Mesendoderm (in vitro differentiated cells): Measurements from ENCODE around the gene CAPN12.

Experiments used
- DNase-seq: peaks from one replicate; pipeline ENCODE4 v3.0.0; 2013
- H2AK5ac ChIP-seq: 2 replicates; pipeline ENCODE4 v1.6.1; 2013; ENCODE audit warnings: low read length, inconsistent platforms
- H2BK120ac ChIP-seq: 2 replicates; pipeline ENCODE4 v1.6.1; 2013; ENCODE audit warnings: low read depth, mild to moderate bottlenecking, low read length, moderate library complexity, mixed read lengths
- H2BK15ac ChIP-seq: replicated peaks from 2 replicates; pipeline ENCODE4 v1.6.1; 2013; ENCODE audit warnings: low read depth, mild to moderate bottlenecking, moderate library complexity
- H2BK5ac ChIP-seq: 2 replicates; pipeline ENCODE4 v1.6.1; 2013; ENCODE audit warnings: low read length, inconsistent platforms
- H3K18ac ChIP-seq: 2 replicates; pipeline ENCODE4 v1.6.1; 2013; ENCODE audit warnings: mild to moderate bottlenecking, low read length, mixed read lengths
- H3K23ac ChIP-seq: one replicate; pipeline ENCODE4 v1.6.1; 2013; ENCODE audit warnings: low read length
- H3K27ac ChIP-seq: 2 replicates; pipeline ENCODE4 v1.5.1; 2013; ENCODE audit warnings: low read depth, mild to moderate bottlenecking, inconsistent platforms, low read length, moderate library complexity
- H3K27me3 ChIP-seq: 2 replicates; pipeline ENCODE4 v1.6.1; 2013; ENCODE audit warnings: low read length, control low read depth, mild to moderate bottlenecking, inconsistent platforms; ENCODE audit not compliant: insufficient read depth, poor library complexity
- H3K36me3 ChIP-seq: 2 replicates; pipeline ENCODE4 v1.6.1; 2013; ENCODE audit warnings: low read length, inconsistent platforms; ENCODE audit not compliant: control insufficient read depth, insufficient read depth
- H3K4ac ChIP-seq: one replicate; pipeline ENCODE4 v1.6.1; 2013; ENCODE audit warnings: low read depth, mild to moderate bottlenecking, low read length, moderate library complexity
- H3K4me1 ChIP-seq: 2 replicates; pipeline ENCODE4 v1.6.1; 2013; ENCODE audit warnings: low read depth, low read length, inconsistent platforms; ENCODE audit not compliant: control insufficient read depth
- H3K4me2 ChIP-seq: 2 replicates; pipeline ENCODE4 v1.6.1; 2013; ENCODE audit warnings: low read length
- H3K4me3 ChIP-seq: 2 replicates; pipeline ENCODE4 v1.5.1; 2013; ENCODE audit warnings: mild to moderate bottlenecking, low read length
- H3K56ac ChIP-seq: one replicate; pipeline ENCODE4 v1.6.1; 2013; ENCODE audit warnings: low read length
- H3K79me1 ChIP-seq: 2 replicates; pipeline ENCODE4 v1.6.1; 2013; ENCODE audit warnings: low read length, inconsistent platforms
- H3K79me2 ChIP-seq: 2 replicates; pipeline ENCODE4 v1.6.1; 2013; ENCODE audit warnings: mild to moderate bottlenecking, low read length; ENCODE audit not compliant: control insufficient read depth, insufficient read depth
- H3K9ac ChIP-seq: 2 replicates; pipeline ENCODE4 v1.6.1; 2013; ENCODE audit warnings: low read length, inconsistent platforms
- H4K5ac ChIP-seq: one replicate; pipeline ENCODE4 v1.6.1; 2013; ENCODE audit warnings: low read length
- H4K8ac ChIP-seq: one replicate; pipeline ENCODE4 v1.6.1; 2013; ENCODE audit warnings: low read depth, mild to moderate bottlenecking, control low read depth, low read length, moderate library complexity
- WGBS: extraction: QIAGEN DNeasy Blood & Tissue Kit; methylation state at CpG from one replicate; pipeline ENCODE4 v1.1.7; 2013; ENCODE audit warnings: low lambda C conversion rate, missing lambda C conversion rate; ENCODE audit not compliant: insufficient coverage; ENCODE audit errors: extremely low coverage; 5-methylcytosine and 5-hydroxymethylcytosine counted together

The CAPN12 gene

DNA sequence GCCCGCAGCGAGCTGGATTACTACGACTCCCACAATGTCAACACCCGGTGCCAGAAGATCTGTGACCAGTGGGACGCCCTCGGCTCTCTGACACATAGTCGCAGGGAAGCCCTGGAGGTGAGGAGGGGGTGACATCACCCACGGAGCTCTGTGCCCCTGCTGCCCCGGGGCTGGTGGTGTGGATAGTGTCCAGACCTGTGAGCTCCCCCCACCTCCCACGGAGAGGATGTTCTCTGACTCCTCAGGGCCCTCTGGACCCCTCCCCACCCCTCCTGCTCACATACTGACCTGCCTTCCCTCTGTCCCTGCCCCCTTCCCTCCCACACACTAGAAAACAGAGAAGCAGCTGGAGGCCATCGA, 20.7 kb downstream of the CAPN12 start:
- no peak overlapping the region for H3K4me3 ChIP-seq
- no peak overlapping the region for H2BK120ac ChIP-seq
- H4K8ac ChIP-seq, result no peak overlapping the region
- no peaks in the 10 kb centered on the region for H3K27me3 ChIP-seq
- H3K79me2 ChIP-seq, result no peaks in the 10 kb centered on the region
- peaks cover 28% of the 10 kb centered on the region for H3K36me3 ChIP-seq
- H2BK5ac ChIP-seq, result no peak overlapping the region
- no peak overlapping the region for H2AK5ac ChIP-seq
- no peak overlapping the region for H3K27ac ChIP-seq
- H3K18ac ChIP-seq, result no peak overlapping the region
- H3K23ac ChIP-seq, result no peak overlapping the region
- H3K79me1 ChIP-seq, result no peaks in the 10 kb centered on the region
- H3K4me2 ChIP-seq, result no peak overlapping the region
- no peak overlapping the region for H2BK15ac ChIP-seq
- H3K56ac ChIP-seq, result no peak overlapping the region
- no peak overlapping the region for H4K5ac ChIP-seq
- no peaks in the 10 kb centered on the region for H3K4me1 ChIP-seq
- DNase-seq, result no peak
- no CpG with 5 or more reads among the region's 11 CpGs for WGBS
- H3K4ac ChIP-seq, result no peak overlapping the region
- H3K9ac ChIP-seq, result no peak overlapping the region

DNA sequence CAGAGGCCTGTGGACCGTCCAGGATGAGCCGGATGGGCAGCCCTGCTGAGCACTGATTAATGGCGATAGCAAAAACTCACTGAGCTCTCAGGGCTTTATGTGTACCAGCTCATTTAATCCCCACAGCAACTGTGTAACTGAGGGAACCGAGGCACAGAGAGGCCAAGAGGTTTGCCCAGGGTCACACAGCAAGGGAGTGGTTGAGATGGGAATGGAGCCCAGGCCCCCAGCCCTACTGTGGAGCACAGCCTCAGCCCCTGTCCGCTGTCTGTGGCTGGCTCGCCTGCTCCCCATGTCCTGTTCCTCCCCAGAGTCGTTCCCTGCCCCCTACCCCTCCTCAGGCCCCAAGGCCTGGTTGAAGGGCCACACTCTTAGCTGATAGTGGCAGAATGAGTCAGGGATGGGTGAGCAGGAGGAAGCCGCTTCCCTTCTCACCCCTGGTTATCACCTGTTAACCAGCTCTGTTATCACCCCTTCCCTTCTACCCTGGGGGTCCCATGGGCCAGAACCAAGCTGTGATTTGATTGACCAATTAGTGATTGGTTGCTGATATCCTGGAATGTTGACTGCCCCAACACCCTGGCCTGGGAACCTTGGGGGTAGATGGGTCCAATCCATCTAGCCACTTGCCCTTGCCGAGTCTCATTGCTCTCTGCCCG, 21.2 kb downstream of the CAPN12 start:
- Histone ChIP-seq H2BK120ac (no peak overlapping the region), H3K27ac (no peak overlapping the region), H3K27me3 (no peaks in the 10 kb centered on the region), H2BK15ac (no peak overlapping the region), H3K79me1 (no peaks in the 10 kb centered on the region), H3K9ac (no peak overlapping the region), H3K36me3 (peaks cover 28% of the 10 kb centered on the region), H4K8ac (no peak overlapping the region), H3K4me3 (no peak overlapping the region), H3K4me1 (no peaks in the 10 kb centered on the region), H3K79me2 (no peaks in the 10 kb centered on the region), H3K4me2 (no peak overlapping the region), H2AK5ac (no peak overlapping the region), H3K23ac (no peak overlapping the region), H3K4ac (no peak overlapping the region), H3K18ac (no peak overlapping the region), H4K5ac (no peak overlapping the region), H3K56ac (no peak overlapping the region), H2BK5ac (no peak overlapping the region)
- DNase-seq, result peak; percentile 82
- WGBS, result no CpG with 5 or more reads among the region's 10 CpGs

DNA sequence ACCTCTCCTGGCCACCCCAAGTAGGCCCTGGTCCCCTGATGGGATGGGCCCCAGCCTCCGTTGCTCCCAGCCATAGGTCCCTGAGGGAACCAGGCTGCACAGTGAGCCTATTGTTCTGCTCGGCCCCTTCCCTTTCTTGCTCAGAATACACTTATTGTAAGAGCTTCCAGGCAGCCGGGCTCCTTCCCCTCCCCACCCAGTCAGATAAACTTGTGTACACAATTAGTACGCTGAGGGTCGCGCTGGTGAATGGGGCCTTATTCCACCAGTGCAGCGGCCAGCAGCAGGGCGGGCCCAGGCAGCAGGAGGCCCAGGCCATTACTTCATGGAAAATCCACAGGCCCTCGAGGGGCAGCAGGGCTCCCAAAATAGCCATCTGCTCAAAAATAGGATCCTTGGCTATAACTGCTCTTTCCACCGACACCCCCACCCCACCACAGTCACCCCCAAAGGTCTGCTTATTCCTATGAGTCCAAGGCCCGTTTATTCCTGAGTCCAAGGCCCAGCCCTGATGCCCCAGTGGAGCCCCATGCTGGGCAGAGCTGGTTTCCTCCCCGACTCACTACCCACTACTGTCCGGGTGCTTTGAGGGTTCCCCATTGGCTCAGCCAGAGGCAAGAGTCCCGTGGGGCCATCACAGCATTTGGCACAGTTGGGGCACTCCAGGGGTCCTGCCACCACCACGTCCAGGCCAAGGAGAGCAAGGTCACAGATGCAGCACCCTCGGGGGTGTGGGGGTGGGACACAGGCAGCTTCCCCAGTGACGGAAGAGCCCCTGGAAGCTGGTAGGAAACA, 22.1 kb downstream of the CAPN12 start:
- DNase-seq, result no peak

DNA sequence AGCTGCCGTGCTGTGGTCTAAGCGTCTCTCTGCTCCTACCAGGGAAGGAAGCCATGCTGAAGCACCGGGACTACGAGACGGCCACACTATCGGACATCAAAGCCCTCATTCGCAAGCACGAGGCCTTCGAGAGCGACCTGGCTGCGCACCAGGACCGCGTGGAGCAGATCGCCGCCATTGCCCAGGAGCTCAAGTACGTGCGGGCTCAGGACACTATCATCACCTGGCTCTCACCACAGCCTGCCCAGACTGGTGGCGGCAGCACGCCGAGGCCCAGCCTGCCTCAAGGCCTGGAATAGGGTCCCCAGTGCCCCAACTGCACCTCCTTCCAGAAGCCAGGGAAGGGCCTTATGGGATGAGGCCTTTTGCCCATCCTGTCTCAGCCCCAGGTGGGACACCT, 22.8 kb downstream of the CAPN12 start:
- no CpG with 5 or more reads among the region's 20 CpGs for WGBS

More for the DNA sequence above, 22.1 kb downstream of the CAPN12 start:
- no peak overlapping the region for H3K27ac ChIP-seq
- no peaks in the 10 kb centered on the region for H3K27me3 ChIP-seq
- no peak overlapping the region for H4K8ac ChIP-seq
- no peaks in the 10 kb centered on the region for H3K4me1 ChIP-seq
- H2BK5ac ChIP-seq, result no peak overlapping the region
- peak overlapping the region; percentile 7 for H3K56ac ChIP-seq
- no peak overlapping the region for H3K4ac ChIP-seq
- no peak overlapping the region for H3K18ac ChIP-seq
- H3K79me1 ChIP-seq, result no peaks in the 10 kb centered on the region
- no CpG with 5 or more reads among the region's 17 CpGs for WGBS
- no peak overlapping the region for H4K5ac ChIP-seq
- H3K23ac ChIP-seq, result no peak overlapping the region
- no peaks in the 10 kb centered on the region for H3K79me2 ChIP-seq
- H3K4me2 ChIP-seq, result no peak overlapping the region
- no peak overlapping the region for H2AK5ac ChIP-seq
- no peak overlapping the region for H3K9ac ChIP-seq
- H3K4me3 ChIP-seq, result no peak overlapping the region
- no peak overlapping the region for H2BK120ac ChIP-seq
- no peak overlapping the region for H2BK15ac ChIP-seq
- peaks cover 28% of the 10 kb centered on the region for H3K36me3 ChIP-seq

DNA sequence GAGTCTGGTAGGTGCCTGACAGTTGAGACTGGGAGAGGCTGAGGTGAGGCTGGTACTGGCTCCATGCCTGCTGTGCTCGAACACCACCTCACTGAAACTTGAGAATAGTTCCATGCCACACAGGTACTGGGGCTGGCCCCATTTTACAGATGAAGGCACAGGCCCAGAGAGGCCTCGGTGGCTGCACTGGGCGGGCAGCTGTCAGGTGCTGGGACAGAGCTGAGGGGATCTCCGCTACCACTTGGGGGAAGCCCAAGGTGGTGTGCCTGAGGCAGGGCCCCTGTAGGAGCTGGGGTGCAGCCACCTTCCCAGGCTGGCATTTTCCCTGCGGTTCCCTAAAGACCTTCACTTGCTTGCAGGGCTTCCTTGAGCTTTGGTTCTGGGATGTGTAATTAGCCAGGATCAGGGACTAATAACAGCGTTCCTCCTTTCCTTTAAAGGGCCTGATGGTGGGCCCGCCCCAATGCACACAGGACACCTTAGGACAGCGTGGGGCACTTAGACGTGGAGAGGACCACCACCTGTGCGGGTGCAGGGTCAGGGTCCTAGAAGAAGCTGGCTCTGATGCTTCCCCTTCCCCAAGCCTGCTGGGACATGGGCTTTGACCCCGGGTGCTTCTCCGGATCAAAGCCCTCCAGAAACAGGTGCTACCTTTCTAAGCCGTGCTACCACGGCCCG, 23.6 kb downstream of the CAPN12 start:
- Histone ChIP-seq H3K79me1 (no peaks in the 10 kb centered on the region), H2BK120ac (no peak overlapping the region), H2BK5ac (no peak overlapping the region), H3K27ac (no peak overlapping the region), H3K23ac (no peak overlapping the region), H2AK5ac (no peak overlapping the region), H3K9ac (no peak overlapping the region), H3K4me2 (no peak overlapping the region), H3K36me3 (peaks cover 26% of the 10 kb centered on the region), H3K79me2 (no peaks in the 10 kb centered on the region), H3K4me3 (no peak overlapping the region), H2BK15ac (no peak overlapping the region), H4K5ac (no peak overlapping the region), H4K8ac (no peak overlapping the region), H3K18ac (no peak overlapping the region), H3K4me1 (no peaks in the 10 kb centered on the region), H3K27me3 (no peaks in the 10 kb centered on the region), H3K4ac (no peak overlapping the region), H3K56ac (no peak overlapping the region)
- WGBS, result no CpG with 5 or more reads among the region's 15 CpGs
- no peak for DNase-seq

More for the DNA sequence above, 22.8 kb downstream of the CAPN12 start:
- Histone ChIP-seq H3K18ac (no peak overlapping the region), H2AK5ac (no peak overlapping the region), H3K23ac (no peak overlapping the region), H2BK15ac (no peak overlapping the region), H3K27me3 (no peaks in the 10 kb centered on the region), H3K27ac (no peak overlapping the region), H3K56ac (no peak overlapping the region), H3K4me3 (no peak overlapping the region), H3K79me2 (no peaks in the 10 kb centered on the region), H3K79me1 (no peaks in the 10 kb centered on the region), H4K5ac (no peak overlapping the region), H3K36me3 (peaks cover 27% of the 10 kb centered on the region), H2BK5ac (no peak overlapping the region), H3K9ac (no peak overlapping the region), H2BK120ac (no peak overlapping the region), H4K8ac (no peak overlapping the region), H3K4ac (no peak overlapping the region), H3K4me2 (no peak overlapping the region), H3K4me1 (no peaks in the 10 kb centered on the region)
- no peak for DNase-seq
